GM12892 (cell line): ENCODE results near the gene PNMT.

Experiments
- POLR2A ChIP-seq: IDR thresholded peaks from 2 replicates; pipeline ENCODE4 v1.6.1; 2011; ENCODE audit warnings: low read depth, low read length, control low read depth
- TAF1 ChIP-seq: IDR thresholded peaks from 2 replicates; pipeline ENCODE4 v1.6.1; 2011; ENCODE audit warnings: low read depth, mild to moderate bottlenecking, control low read depth, low read length, borderline replicate concordance

GRCh38 chr17:39688475-39688835 lies 20.2 kb downstream of the PNMT start:
- TF ChIP-seq POLR2A = no peak
- TF ChIP-seq TAF1 = no peak
